Measurements from ENCODE around the gene CLRN3. TPM values are rescaled to one million over a fixed set of nuclear protein-coding genes. Genes with fewer than 3 reads are reported as not detected.

CLRN3 gene
- total and polyA plus RNA-seq, 9 of the 15 experiments (the other 6 are each of a cell fraction or from before 2014, with no cell fraction given) = not detected

DNA sequence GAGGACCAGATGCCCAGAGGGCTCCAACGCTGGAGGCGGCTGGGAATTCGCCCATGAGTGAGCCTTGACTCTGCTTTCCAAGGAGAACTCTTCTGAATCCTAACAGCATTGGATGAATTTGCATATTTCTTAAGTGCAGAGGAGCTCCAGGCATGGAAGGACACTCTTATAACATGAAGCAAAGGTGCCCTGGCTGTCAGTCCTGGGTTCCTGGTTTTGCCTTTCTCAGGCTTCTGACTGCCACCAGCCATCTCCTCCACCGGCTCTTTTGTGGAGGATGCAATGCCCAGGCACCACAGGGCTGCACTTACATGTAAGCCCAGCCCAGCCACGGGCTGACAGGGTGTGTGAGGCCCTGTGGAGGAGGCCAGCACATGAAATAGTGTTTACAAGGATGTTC, 8.2 kb downstream of the CLRN3 start:
- intact Hi-C loops (cut with micrococcal nuclease) (no loop called here), in situ Hi-C loops (cut with MboI) (no loop called here)
- no peak overlapping the region for H3K27ac ChIP-seq (ENCODE audit: extremely low read depth, low read depth, low read length)
- TF ChIP-seq NR2C1 (IDR thresholded peaks at IDR 0.05) (no peak), NR2C1 (tag; IDR thresholded peaks at IDR 0.05) (no peak), GATAD2B (IDR thresholded peaks at IDR 0.05; ENCODE audit: borderline replicate concordance) (no peak), POLR2G (IDR thresholded peaks at IDR 0.05; ENCODE audit: low read depth, low read length) (no peak), L3MBTL2 (IDR thresholded peaks at IDR 0.05) (no peak), TAF7 (tag; IDR thresholded peaks at IDR 0.05) (no peak)
- TF ChIP-seq, protein P1, sequence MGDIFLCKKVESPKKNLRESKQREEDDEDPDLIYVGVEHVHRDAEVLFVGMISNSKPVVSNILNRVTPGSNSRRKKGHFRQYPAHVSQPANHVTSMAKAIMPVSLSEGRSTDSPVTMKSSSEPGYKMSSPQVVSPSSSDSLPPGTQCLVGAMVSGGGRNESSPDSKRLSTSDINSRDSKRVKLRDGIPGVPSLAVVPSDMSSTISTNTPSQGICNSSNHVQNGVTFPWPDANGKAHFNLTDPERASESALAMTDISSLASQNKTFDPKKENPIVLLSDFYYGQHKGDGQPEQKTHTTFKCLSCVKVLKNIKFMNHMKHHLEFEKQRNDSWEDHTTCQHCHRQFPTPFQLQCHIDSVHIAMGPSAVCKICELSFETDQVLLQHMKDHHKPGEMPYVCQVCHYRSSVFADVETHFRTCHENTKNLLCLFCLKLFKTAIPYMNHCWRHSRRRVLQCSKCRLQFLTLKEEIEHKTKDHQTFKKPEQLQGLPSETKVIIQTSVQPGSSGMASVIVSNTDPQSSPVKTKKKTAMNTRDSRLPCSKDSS (IDR thresholded peaks at IDR 0.05; ENCODE audit: low read depth, partially characterized antibody) = no peak
- TF ChIP-seq, protein P2, sequence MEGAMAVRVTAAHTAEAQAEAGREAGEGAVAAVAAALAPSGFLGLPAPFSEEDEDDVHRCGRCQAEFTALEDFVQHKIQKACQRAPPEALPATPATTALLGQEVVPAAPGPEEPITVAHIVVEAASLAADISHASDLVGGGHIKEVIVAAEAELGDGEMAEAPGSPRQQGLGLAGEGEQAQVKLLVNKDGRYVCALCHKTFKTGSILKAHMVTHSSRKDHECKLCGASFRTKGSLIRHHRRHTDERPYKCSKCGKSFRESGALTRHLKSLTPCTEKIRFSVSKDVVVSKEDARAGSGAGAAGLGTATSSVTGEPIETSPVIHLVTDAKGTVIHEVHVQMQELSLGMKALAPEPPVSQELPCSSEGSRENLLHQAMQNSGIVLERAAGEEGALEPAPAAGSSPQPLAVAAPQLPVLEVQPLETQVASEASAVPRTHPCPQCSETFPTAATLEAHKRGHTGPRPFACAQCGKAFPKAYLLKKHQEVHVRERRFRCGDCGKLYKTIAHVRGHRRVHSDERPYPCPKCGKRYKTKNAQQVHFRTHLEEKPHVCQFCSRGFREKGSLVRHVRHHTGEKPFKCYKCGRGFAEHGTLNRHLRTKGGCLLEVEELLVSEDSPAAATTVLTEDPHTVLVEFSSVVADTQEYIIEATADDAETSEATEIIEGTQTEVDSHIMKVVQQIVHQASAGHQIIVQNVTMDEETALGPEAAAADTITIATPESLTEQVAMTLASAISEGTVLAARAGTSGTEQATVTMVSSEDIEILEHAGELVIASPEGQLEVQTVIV (CRISPR knock-in tag; IDR thresholded peaks at IDR 0.05; ENCODE audit: borderline replicate concordance) = no peak
- H3K36me3 ChIP-seq (ENCODE audit: control insufficient read depth, insufficient read depth, low read length) = no peaks in the 10 kb centered on the region
- WGBS (ENCODE audit: insufficient coverage, low coverage, missing lambda C conversion rate) = 0% methylated on average over 5 of the region's 5 CpGs
- no peaks in the 10 kb centered on the region for H3K9me1 ChIP-seq (ENCODE audit: control insufficient read depth, insufficient read depth, low read length)
- H3K79me2 ChIP-seq (ENCODE audit: control insufficient read depth, insufficient read depth, low read length) = no peaks in the 10 kb centered on the region
- peaks cover 0 to 4% of the 10 kb centered on the region in 2 experiments; a peak in 1 of 5 replicates for H3K27me3 ChIP-seq (ENCODE audit: control insufficient read depth in 2 of 2, insufficient read depth in 2 of 2, low read length in 2 of 2)
- H3K4me1 ChIP-seq (replicated peaks in 1 of 2; ENCODE audit: control insufficient read depth in 2 of 2, insufficient read depth in 2 of 2, low read length in 2 of 2) = no peaks in the 10 kb centered on the region
- FAIRE-seq (no peak), DNase-seq (ENCODE audit: extremely low read depth in 1 of 4, low spot score in 3 of 4) (no peak), ATAC-seq (no peak)
- H3K9me3 ChIP-seq (replicated peaks; ENCODE audit: control insufficient read depth, insufficient read depth, low read depth, low read length) = no peaks in the 10 kb centered on the region
- CTCF ChIA-PET (ENCODE audit: low intra/inter-chr PET ratio) = no interaction called here
- no peak overlapping the region for H3K9ac ChIP-seq (ENCODE audit: insufficient read depth in 1 of 2, low read depth in 2 of 2, low read length in 2 of 2)
- H4K20me1 ChIP-seq (replicated peaks; ENCODE audit: control insufficient read depth, insufficient read depth, low read length) = no peaks in the 10 kb centered on the region
- no peak overlapping the region for H3K4me3 ChIP-seq
- H3K4me2 ChIP-seq (ENCODE audit: insufficient read depth, low read length) = no peak overlapping the region
- POLR2A ChIA-PET = no interaction called here
- no peak overlapping the region for H2AFZ ChIP-seq (ENCODE audit: low read depth, low read length)
- BruUV-seq (replicated peaks) = no TSS peak
